Stimulated activated CD4-positive, alpha-beta T cell treated with anti-CD3 and anti-CD28 coated beads, Interleukin-2, amount 100 ng/mL, for 4 hours (primary cell): ENCODE measurements around the gene CAMK1D.

Experiments used
- DNase-seq: peaks from one replicate; pipeline ENCODE4 v3.0.0-alpha.2; 2020; ENCODE audit warnings: low read depth

CAMK1D gene

DNA sequence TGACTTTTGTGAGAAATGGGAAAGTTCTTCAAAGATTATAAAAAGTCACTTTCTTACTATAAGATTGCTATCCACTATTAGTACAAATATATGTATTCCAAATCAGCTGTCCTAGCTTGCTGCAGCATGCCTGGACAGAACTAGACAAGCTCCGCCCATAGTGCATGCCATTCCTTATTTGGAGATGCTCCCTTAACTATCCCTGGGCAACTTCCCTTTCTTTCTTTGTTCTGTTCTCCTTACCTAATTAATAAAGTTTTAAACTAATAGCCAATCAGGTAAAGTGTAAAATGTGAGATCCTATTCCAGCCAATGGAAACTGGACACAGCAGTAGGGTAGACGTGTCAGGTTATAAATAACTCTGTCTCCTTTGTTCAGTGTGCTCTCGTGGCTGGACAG, 281.9 kb downstream of the CAMK1D start:
- DNase-seq, result no peak

DNA sequence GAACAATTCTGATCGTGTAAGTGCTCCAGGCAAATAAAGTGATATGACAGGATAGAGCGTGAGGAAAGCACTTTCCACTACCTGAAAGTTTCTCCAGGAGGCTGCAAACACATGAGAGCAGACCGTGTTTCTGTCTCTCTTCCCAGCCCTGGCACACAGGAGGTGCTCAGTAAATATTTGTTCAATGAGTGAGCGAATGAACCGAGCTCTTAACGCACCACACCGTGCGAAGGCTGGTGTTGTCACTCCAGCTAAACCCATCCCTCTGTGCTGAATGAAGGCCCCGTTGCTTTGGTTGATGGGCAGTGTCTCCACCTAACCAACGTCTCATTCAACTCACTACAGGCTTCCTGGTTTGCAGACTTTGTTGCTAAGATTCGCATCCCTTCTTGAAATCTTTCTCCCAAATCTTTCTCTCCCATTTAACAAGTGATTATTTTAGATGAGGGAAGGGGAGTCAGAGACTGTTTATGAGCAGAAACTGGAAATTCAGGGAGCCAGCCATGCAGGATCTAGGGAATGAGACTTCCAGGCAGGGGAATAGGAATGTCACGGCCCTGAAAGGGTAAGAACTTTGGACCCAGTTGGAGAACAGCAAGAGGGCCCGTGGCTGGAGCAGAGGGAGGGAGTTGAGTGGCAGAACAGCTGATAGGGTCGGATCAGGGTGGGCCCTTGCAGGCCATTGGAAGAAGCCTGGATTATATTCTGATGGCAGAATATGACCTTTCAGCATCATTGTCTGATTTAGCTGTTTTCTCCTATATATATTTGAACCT, 282.6 kb downstream of the CAMK1D start:
- no peak for DNase-seq

DNA sequence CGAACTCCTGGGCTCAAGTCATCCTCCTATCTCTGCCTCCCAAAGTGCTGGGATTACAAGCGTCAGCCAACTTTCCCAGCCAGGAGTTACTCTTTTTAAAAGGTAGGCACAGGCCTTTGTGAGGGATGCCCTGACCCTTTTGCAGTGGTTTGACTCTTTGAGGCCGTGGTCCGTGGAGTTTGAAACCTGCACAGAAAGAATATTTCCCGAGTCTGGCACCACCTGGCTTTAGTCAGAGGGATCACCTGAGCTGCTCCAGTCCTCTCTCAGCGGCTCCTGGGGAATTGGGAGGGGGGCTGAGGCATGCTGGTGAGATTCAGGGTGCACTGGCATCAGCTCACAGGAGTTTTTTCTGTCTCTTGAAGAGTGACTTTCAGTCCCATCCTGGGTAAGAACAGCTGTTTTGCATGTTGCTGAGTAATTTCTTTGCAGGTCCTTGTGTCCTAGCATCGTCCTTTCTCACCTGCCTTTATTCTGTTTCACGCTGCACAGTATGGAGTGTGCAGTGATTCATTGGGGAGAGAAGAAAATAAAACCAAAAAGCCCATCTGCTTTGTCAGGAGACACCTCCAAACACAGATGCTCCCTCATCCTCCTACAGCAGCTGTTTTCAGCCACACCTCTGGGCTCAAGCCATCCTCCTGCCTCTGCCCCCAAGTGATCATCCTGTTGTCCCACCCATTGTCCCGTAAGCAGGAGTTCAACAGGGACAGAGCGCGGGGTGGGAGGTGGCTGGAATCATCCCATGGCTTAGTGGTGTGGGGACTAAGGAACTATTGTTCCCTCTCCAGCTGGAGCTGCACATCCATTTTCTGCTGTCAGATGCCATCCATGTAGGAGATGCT, 284.7 kb downstream of the CAMK1D start:
- DNase-seq, result no peak

DNA sequence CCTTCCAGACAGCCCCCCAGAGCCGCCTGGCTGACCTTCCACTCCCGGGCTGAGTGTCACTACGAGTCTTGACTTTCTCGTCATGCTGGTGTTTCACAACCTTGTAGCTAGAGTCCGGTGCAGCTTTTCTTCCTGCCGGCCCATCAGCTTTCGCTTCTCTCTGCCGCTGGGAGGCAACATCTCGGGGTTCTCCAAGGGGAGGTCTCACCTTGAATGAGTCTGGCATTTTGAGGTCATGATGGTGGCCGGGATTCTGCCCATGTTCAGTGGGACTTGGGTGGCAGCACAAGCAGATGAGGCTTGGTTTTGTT, 285.2 kb downstream of the CAMK1D start:
- DNase-seq, result no peak

DNA sequence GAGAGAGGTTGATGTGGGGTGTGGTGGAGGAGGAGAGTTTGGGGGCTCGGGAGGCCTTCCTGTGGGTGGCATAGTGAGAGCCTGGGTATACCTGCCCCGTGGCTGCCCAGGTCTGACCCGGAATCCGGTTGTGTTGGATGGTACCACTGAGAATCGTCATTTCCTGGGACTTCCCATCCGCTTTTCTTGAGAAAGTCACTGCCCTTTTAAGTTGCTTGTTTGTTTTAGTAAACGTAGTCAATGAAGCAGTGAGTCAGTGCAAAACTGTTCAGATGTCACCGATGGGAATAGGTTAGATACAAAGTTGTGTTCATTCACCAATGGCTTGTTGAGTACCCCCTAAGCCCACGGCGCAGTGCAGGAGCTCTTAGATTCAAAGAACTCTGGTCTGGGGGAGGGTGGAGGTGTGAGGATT, 285.8 kb downstream of the CAMK1D start:
- DNase-seq, result peak; percentile 19

DNA sequence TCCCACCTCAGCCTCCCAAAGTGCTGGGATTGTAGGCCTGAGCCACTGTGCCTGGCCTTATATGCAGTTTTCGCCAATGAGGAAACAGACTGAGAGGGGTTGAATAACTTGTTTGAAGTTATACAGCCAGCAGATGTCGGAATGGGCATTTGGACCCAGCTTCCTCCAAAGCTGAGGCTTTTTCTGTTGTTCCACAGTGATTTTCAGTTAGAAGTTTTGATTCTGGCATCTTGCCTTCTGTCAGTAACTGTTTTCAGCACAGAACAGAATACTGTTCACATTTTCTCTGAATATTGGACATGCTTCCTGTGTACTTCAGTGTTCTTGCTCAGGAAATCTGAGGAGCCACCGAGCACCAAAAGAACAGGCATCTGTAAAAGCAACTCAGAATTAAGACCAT, 287.2 kb downstream of the CAMK1D start:
- no peak for DNase-seq

DNA sequence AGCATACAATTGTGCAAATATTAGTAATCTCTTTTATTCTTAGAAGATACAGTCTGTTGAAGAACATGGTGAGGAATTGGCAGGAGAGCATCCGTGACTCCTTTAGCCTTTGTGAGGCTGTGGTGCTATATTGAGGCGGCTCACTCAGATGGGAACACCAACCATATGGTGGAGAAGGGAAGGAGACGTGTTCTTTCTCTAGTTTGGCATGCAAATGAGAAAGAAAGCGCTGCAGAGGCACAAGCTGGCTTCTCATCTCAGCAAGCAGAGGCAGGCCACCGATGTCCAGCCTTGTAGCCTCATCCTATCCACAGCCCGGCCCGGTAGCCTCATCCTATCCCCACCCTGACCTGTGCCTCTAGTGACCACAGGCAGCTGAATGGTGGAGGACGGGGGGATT, 288.3 kb downstream of the CAMK1D start:
- DNase-seq, result no peak

DNA sequence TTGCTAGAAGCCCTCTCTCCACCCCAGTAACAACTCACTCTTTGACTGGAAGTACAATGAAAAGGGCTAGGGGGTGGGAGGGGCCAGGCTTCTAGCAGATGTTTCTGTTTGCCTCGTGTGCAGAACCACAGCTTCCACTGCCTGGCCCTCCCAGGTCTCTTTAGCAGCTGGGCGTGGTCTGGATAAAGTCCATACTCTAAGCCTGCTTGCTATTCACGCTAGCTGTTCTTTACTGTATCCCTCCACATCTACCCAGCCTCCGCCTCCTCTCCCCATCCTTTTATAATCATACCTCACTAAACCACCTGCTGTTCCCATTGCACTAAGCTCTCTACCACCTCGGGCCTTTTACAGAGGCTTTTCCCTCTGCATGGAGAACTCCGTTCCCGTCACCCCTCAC, 288.8 kb downstream of the CAMK1D start:
- DNase-seq, result no peak

DNA sequence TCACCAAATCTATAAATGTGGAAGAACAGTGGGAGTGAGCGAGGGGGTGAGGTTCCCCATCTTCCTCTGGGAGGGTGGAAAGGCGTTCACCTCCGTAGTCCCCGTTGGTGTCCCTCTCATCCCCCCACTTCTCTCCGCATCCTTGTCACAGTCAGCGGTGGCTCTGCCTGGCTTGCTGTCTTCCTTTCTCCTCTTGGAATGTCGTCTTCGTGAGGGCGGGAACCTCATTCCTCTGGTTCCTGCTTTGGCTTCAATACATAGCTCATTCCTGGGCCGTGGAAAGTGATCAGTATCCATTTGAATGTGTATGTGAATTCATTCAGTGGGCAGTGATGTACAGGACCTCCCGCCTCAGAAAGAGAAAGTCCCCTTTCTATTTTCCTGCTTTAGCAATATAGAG, 289.4 kb downstream of the CAMK1D start:
- DNase-seq, result no peak

DNA sequence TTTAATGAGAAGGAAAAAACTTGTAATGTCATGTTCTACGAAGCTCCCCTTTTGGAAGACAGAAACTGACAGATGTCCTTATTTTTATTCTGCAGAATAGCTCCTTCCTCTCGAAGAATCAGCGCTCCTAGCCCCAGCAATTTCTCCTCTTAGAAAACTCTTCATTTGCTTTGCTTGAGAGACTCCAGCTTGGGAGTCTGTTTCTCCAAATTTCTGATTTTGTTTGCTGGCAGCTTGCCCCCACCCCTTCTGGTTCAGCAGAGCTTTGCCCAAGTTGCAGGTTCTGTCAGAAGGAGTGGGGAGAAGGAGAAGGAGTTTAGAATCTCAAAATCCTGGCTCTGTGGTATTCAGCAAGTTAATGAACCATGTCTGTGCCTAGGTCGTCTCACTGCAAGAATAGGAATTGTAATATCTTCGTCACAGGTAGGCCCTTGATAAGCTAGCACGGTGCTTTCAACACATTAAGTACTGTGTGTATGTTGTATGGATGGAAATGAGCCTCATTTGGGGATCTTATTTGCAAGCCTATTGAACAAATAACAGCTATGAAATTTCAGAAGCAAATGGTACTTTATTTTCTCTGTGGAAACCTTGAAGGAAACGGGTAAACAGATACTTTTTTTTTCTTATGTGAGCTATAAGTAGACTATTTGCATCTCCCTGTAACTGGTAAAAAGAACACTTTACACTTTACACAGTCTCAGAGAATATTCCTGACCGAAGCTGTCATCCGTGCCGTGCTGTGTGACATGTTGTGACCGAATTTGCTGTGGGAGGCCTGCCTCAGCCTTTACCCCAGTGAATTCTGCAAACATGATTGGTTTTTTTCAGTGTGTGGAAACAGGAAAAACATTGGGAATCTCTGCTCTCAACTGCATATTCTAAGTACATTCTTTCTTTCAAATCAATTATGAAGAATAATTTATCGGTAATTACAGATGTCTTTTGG, 290.9 kb downstream of the CAMK1D start:
- no peak for DNase-seq

DNA sequence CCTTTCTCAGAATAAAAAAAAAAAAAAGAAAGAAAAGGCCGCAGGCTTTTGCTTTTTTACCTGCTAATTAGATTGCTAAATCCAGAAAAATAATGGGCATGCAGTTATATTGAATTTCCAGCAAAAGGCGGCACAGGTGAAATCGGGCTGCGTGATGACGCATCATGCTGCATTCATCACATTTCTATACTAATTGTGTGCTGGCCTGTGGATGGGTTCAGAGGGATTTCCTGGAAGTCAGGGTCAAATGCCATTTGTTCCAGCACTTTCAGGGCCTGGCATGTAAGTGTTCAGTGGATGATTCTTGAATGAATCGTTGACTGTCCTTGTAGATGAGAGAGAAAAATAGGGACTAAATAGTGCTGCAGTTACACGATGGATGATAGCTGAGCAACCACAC, 292.7 kb downstream of the CAMK1D start:
- no peak for DNase-seq

DNA sequence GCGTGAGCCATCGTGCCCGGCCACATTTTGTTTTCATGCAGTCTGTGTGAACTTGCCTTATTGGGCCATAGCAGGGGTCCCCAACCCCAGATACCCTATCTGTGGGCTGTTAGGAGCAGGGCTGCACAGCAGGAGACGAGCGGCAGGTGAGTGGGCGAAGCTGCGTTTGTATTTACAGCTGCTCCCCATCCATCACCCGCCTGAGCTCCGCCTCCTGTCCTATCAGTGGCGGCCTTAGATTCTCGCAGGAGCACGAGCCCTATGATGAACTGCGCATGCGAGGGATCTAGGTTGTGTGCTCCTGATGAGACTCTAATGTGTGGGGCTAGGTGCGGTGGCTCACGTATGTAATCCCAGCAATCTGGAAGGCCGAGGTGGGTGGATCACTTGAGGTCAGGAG, 293.9 kb downstream of the CAMK1D start:
- no peak for DNase-seq

DNA sequence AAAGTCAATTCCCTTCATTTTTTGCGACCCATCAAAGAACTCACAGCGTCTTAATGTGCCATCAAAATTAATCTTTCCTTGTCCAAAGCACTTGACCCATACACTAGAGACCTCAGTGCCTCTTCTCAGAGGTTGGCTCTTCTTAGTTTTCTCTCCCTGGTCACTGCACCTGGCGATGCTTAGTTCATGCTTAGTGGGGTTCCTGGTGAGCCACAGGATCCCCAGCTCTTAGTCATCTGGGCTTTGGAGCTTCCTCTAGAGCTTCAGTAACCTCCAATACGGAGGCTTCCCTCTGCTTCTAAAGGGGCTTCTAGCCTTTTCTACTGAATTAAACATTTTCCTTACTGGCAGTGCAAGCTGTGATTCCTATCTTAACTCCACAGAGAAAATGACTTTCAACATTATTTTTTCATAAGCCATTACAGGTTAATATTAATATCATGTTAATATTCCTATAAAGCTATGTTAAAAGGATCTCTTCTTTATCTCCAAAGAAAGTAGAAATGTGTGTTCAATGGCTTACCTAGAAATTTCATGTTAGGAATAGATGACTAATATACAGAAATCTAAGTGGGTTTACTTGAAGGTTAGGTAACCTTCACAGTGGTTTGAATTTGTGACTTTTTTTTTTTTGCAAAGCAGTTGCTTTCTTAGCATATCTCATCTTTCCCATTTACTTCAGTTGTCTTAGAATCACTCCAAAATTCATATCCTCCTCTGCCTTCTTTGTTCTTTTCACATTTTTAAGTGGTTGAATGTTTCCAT, 295.2 kb downstream of the CAMK1D start:
- no peak for DNase-seq

DNA sequence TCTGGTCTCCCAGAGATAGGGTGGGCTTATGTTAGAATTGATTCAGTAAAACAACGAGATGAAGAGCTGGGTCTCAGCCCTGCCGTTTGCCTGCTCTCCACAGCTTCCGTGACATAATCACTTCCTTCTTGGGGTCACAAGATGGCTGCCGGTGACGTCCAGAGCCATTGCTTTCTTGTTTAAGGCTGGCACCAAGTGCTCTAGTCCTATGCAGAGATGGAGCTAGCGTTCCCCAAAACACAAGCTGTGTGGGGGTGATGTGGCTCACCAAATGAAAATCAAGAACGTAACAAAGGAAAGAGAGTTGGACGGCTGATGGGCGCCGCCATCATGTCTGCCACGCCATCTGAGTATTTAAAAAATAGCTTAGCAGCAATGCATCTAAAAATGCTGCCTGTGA, 296.1 kb downstream of the CAMK1D start:
- no peak for DNase-seq

DNA sequence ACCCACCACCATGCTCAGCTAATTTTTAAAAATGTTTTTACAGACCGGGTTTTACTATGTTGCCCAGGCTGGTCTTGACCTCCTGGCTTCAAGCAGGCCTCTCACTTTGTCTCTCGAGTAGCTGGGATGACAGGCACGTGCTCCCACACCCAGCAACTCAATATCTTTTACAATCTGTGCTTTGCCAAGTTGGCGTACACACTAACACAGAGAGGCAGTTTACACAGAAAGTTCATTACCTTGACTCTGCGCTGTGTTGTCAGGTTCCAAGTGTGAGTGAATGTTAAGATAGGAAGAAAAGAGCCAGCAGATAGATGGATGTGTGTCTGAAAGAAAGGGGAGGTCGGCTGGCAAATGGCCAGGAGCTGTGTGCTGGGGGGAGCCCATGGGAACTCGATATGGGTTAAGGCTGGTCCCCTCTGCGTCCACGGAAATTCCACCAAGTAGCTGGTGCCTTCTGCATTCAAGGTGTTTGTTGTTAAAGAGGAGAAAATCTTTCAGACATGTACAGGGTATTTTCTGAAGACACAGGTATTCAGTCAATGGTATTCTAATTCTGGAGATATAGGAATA, 299.8 kb downstream of the CAMK1D start:
- DNase-seq, result no peak

DNA sequence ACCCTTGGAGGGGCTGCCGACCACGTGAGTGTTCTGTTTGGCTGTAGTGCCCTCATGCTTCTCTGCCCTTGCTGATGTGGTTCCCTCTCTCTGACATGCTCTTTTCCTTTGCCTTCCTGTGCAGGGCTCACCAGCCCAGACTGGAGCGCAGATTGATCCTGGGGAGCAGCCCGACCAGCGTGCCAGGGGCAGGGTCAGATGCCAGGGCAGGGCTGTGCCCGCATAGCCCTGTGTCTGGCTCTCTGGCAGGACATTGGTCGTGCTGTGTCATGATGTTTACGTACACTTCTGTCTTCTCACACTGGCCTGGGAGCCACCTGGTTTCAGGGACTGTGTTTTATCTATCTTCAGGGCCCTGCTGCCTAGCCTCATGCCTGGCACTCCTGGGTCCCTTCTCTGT, 300.8 kb downstream of the CAMK1D start:
- DNase-seq, result no peak

DNA sequence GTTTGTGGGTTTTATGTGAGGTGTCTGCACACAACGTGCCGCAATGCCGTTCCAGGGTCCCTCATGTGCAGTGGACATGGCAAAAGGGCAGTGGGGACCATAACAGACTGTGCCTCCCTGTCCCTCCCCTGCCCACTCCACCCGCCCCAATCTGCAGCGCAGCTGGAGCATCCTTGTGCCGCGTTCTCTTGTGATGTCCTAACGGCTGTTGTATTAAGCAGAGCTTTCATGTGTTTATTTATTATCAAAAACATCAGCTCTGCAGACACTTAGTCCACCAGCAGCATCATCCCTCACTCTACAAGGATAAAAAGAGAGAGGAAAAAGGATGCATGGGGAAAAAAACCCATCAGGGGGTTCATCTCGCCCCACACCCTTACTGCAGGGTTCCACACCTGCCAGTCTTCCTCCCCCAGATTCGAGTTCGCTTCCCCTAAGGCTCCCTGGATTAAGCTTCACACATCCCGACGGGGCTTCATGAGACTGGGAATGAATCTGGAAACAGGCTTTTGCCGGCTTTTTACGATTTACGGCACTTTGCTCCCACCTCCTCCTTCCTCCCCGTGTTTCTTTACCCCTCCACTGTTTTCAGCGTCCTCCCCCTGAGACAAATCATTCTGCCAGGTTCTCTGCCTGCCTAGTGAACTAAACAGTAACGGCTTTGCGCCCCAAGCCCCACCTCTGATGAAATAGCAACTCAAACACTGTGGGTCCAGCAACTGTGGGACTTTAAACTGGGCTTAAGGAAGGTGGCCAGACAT, 301.4 kb downstream of the CAMK1D start:
- DNase-seq, result no peak

DNA sequence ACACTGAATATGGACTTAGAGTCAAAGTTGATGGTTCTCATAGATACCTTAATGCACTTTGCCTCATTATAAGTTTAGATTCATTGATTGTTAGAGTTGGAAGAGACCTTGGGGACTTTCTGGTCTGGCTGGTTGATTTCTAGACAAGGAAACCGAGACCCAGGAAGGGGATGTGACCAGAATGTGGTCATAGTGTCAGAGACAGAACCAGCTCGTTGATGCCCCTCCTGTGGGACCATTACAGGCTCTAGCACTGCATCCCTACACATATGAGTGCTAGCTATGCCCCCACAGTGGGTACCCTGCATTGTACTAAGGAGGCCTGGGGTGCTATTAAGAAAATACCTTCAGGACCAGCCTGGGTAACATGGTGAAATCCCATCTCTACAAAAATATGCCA, 306.6 kb downstream of the CAMK1D start:
- DNase-seq, result no peak

DNA sequence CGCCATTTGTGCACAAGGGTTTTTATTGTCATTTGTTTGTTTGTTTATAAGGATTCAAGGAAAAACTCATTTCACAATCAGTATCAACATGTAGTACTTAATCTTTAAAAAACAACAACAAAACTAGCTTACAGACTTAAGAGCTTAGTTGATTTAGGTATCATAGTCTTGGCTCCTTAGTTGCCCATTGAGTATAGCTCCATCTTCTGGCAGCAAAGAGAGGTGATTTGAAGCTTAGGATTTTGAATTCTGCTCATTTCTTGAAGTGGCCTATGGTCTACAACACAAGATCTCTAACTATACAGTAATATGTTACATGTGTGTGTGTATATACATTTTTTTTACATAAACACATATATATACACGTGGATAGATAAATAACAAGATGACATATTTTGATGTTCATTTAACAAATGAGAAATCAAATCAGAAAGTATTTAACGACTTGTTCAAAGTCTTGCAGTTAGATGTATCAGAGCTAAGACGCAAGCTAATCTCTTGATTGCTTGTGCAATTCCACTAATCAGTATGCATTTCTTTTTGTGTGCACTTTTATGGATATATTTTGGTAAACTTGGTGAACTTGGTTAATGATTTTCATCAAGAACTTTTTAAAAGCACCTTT, 307.3 kb downstream of the CAMK1D start:
- DNase-seq, result no peak

DNA sequence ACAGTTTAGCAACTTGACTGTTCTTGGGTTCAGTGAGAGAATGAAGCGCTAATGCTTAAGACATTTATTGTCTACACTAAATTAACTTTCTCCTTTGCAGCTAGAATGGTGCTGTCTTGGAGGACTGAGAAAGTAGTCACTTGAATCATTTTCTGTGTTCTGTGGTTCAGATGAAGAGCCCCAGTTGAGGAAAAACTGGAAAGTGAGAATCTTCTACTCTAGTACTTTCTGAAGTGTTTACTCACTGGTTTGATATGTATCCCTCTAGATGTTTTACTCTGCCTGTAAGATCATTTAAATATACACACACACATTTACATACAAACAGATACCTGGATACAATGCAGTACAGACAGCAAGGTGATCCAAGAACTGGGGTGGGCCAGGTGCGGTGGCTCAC, 308.1 kb downstream of the CAMK1D start:
- no peak for DNase-seq
